ENCODE measurements around the gene NT5C3B.

The NT5C3B gene

GRCh38 chr17:41822216-41823140, 13.6 kb downstream of the NT5C3B start:
- Mint-ChIP-seq H3K9me3 (no peaks in the 10 kb centered on the region), H3K27me3 (peaks cover 1% of the 10 kb centered on the region), H3K4me3 (no peak overlapping the region), H3K4me1 (no peaks in the 10 kb centered on the region), H3K36me3 (no peaks in the 10 kb centered on the region), H3K27ac (no peak overlapping the region)

GRCh38 chr17:41821776-41822175, 14.3 kb downstream of the NT5C3B start:
- H3K36me3 Mint-ChIP-seq = no peaks in the 10 kb centered on the region
- no peak overlapping the region for H3K27ac Mint-ChIP-seq
- H3K4me3 Mint-ChIP-seq = no peak overlapping the region
- H3K9me3 Mint-ChIP-seq = no peaks in the 10 kb centered on the region
- H3K4me1 Mint-ChIP-seq = no peaks in the 10 kb centered on the region
- H3K27me3 Mint-ChIP-seq = peaks cover 1% of the 10 kb centered on the region

GRCh38 chr17:41818024-41818423, 18.0 kb downstream of the NT5C3B start:
- Mint-ChIP-seq H3K36me3 (no peaks in the 10 kb centered on the region), H3K4me1 (peaks cover 4% of the 10 kb centered on the region), H3K9me3 (no peaks in the 10 kb centered on the region), H3K27me3 (peaks cover 1% of the 10 kb centered on the region), H3K4me3 (no peak overlapping the region), H3K27ac (no peak overlapping the region)

GRCh38 chr17:41816637-41817320, 19.3 kb downstream of the NT5C3B start:
- peaks cover 11% of the 10 kb centered on the region for H3K4me1 Mint-ChIP-seq
- H3K27ac Mint-ChIP-seq = no peak overlapping the region
- H3K36me3 Mint-ChIP-seq = no peaks in the 10 kb centered on the region
- no peaks in the 10 kb centered on the region for H3K9me3 Mint-ChIP-seq
- no peak overlapping the region for H3K4me3 Mint-ChIP-seq
- peaks cover 1% of the 10 kb centered on the region for H3K27me3 Mint-ChIP-seq

GRCh38 chr17:41814195-41814594, 21.8 kb downstream of the NT5C3B start:
- H3K27me3 Mint-ChIP-seq = peaks cover 1% of the 10 kb centered on the region
- H3K36me3 Mint-ChIP-seq = no peaks in the 10 kb centered on the region
- H3K4me3 Mint-ChIP-seq = no peak overlapping the region
- peaks cover 26% of the 10 kb centered on the region for H3K4me1 Mint-ChIP-seq
- no peaks in the 10 kb centered on the region for H3K9me3 Mint-ChIP-seq
- no peak overlapping the region for H3K27ac Mint-ChIP-seq

DNA sequence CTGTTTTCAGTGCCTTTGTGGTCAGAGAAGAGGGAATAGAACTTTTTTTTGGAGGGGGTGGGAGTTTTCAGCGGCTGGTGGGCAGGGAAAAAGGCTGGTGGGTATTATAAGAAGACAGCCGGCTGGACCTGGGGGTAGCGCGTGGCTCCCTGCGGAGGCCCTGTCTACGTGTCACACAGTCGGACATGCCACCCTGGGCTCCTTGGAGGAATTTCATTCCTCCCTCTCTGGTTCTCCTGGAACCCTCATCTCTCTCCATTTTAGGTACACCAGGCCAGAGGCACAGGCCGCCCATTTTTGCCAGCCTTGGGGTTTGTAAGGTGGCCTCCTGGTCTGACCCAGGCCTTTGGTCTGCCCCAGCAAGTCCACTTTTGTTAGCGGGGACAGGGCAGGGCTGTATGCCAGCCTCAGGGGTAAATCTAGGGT, 22.3 kb downstream of the NT5C3B start:
- H3K4me3 Mint-ChIP-seq = peak overlapping the region; percentile 51
- H3K36me3 Mint-ChIP-seq = no peaks in the 10 kb centered on the region
- H3K27ac Mint-ChIP-seq = peak overlapping the region; percentile 65
- no peaks in the 10 kb centered on the region for H3K9me3 Mint-ChIP-seq
- H3K4me1 Mint-ChIP-seq = peaks cover 26% of the 10 kb centered on the region
- peaks cover 1% of the 10 kb centered on the region for H3K27me3 Mint-ChIP-seq

- Mint-ChIP-seq H3K9me3 (no peaks in the 10 kb centered on the region), H3K27me3 (peaks cover under 1% of the 10 kb centered on the region), H3K27ac (peak overlapping the region; percentile 3), H3K36me3 (no peaks in the 10 kb centered on the region), H3K4me3 (peak overlapping the region; percentile 37), H3K4me1 (peaks cover 26% of the 10 kb centered on the region)
These were observed 22.8 kb downstream of the NT5C3B start for GRCh38 chr17:41813152-41813680.

DNA sequence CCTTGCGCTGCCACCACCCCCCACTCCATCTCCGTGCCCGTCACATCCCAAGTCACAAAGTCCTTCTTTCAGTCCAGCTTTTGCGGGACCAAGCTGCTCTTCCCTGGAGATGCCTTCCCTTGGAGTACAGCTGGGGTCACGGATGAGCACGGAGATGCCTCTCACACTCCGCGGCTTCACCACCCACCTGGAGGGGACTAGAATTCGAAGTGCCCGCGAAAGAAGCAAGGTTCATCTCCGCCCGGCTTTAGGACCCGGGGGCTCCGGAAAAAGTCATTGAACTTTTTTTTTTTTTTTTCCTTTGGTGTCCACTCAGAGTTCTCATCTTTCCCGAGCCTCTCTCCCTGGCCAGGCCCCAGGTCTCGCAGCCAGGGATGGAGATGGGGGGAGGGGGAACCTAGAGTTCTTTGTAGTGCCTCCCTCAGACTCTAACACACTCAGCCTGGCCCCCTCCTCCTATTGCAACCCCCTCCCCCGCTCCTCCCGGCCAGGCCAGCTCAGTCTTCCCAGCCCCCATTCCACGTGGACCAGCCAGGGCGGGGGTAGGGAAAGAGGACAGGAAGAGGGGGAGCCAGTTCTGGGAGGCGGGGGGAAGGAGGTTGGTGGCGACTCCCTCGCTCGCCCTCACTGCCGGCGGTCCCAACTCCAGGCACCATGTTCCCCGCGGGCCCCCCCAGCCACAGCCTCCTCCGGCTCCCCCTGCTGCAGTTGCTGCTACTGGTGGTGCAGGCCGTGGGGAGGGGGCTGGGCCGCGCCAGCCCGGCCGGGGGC, 23.5 kb downstream of the NT5C3B start, which contains the start of gene FKBP10:
Gene FKBP10, plus strand, starts transcription at position 624 of the 771 bp plus-strand sequence. Its CDS starts 31 bp downstream, at position 655.
- peaks cover 26% of the 10 kb centered on the region for H3K4me1 Mint-ChIP-seq
- H3K27ac Mint-ChIP-seq = peak within 1 kb of the TSS; percentile 88
- no peaks in the 10 kb centered on the region for H3K9me3 Mint-ChIP-seq
- no peaks in the 10 kb centered on the region for H3K27me3 Mint-ChIP-seq
- no peaks in the 10 kb centered on the region for H3K36me3 Mint-ChIP-seq
- H3K4me3 Mint-ChIP-seq = peak within 1 kb of the TSS; percentile 91

GRCh38 chr17:41811549-41812380, 24.3 kb downstream of the NT5C3B start, which contains the start of gene P3H4:
Gene P3H4, minus strand, starts transcription at chr17:41811949. Its CDS starts 34 bp downstream, at chr17:41811915.
- H3K9me3 Mint-ChIP-seq = no peaks in the 10 kb centered on the region
- no peaks in the 10 kb centered on the region for H3K27me3 Mint-ChIP-seq
- H3K36me3 Mint-ChIP-seq = no peaks in the 10 kb centered on the region
- peak within 1 kb of the TSS; percentile 88 for H3K27ac Mint-ChIP-seq
- H3K4me1 Mint-ChIP-seq = peaks cover 26% of the 10 kb centered on the region
- H3K4me3 Mint-ChIP-seq = peak within 1 kb of the TSS; percentile 91

- no peak overlapping the region for H3K27ac Mint-ChIP-seq
- H3K4me1 Mint-ChIP-seq = peaks cover 26% of the 10 kb centered on the region
- peak overlapping the region; percentile 67 for H3K4me3 Mint-ChIP-seq
- H3K9me3 Mint-ChIP-seq = no peaks in the 10 kb centered on the region
- H3K27me3 Mint-ChIP-seq = no peaks in the 10 kb centered on the region
- H3K36me3 Mint-ChIP-seq = no peaks in the 10 kb centered on the region
These were observed 25.1 kb downstream of the NT5C3B start for GRCh38 chr17:41810659-41811548.

GRCh38 chr17:41806685-41807445, 29.2 kb downstream of the NT5C3B start:
- Mint-ChIP-seq H3K36me3 (no peaks in the 10 kb centered on the region), H3K27ac (no peak overlapping the region), H3K27me3 (no peaks in the 10 kb centered on the region)

GRCh38 chr17:41803049-41804020, 32.7 kb downstream of the NT5C3B start:
- H3K4me3 Mint-ChIP-seq = no peak overlapping the region
- peaks cover 4% of the 10 kb centered on the region for H3K4me1 Mint-ChIP-seq
- H3K27ac Mint-ChIP-seq = no peak overlapping the region
- no peaks in the 10 kb centered on the region for H3K27me3 Mint-ChIP-seq
- no peaks in the 10 kb centered on the region for H3K36me3 Mint-ChIP-seq
- no peaks in the 10 kb centered on the region for H3K9me3 Mint-ChIP-seq

More at GRCh38 chr17:41806685-41807445, 29.2 kb downstream of the NT5C3B start:
- Mint-ChIP-seq H3K4me1 (peaks cover 14% of the 10 kb centered on the region), H3K4me3 (no peak overlapping the region), H3K9me3 (no peaks in the 10 kb centered on the region)

All from activated naive CD4-positive, alpha-beta T cell treated with anti-CD3 and anti-CD28 coated beads, Interleukin-2, amount 50 U/mL, for 24 hours (primary cell).